Hematopoietic multipotent progenitor cell treated with erythropoietin and hydrocortisone succinate and interleukin-3 and kit ligand, for 8 days (in vitro differentiated cells): ENCODE data around the gene LILRA5.
A peak's percentile ranks its signal among the peaks of the same experiment; 100 is the strongest.
"Not testable (repeated sequence)": the region's sequence is repeated elsewhere in the genome, so short reads cannot be mapped to it uniquely, and the experiment has no call there.

ENCODE experiments used
- DNase-seq: peaks from one replicate; pipeline ENCODE4 v3.0.0-alpha.2; 2015

Gene LILRA5

DNA sequence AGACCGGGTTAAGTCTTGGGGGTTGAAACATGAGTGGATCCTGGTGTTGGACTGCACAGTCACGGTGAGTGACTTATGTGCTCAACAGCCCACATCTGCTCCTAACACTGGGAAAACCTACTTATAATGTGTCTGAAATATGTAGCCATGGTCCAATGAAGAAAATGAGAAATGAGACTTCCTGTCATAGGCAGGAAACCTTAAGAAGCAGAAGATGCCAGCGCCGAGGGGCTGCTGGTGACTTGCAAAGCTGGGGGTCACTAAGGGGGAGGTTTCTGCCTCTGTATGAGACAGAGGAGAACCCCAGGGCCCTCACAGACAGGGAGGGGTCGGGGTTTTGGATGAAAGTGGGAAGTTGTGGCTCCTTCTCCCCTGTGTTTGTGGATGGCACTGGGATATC lies 40.8 kb downstream of the LILRA5 start:
- not testable (repeated sequence) for DNase-seq

DNA sequence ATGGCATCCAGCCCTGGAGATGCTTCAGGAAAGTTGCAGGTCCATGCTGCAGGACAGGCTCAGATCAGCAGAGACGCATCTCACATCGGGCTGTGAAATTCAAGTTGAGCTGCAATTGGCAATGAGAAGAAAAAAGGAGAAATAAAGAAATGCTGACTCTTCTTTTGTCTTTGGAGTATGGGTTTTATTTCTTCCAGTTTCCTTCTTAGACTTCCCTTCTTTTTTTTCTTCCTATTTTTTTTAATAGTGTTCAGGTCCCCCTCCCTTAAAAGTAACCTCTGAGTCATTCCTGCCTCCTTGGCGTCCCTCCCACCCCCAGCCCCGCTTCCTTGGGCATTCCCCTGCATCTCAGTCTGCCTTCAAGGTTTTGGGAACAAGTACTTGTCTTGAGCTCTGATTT lies 41.4 kb downstream of the LILRA5 start:
- not testable (repeated sequence) for DNase-seq

DNA sequence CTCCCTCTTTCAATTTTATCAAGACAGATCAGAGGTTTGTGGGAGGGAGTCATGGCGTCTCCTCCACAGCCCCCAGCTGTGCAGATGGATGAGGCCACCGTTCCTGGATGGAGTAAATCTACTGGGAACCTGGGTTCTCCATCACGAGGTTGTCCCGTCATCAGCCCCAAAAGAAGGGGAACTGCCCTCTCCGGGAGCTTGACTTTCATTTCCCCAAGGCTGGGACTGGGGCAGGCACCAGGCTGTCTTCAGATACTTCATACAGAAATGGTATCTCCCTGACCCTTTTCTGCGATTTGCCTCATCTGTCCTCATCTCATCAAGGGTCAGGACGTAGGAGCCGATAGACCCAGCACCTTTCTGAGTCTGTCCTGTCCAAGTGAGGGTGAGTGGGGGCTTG lies 41.9 kb downstream of the LILRA5 start:
- no peak for DNase-seq

DNA sequence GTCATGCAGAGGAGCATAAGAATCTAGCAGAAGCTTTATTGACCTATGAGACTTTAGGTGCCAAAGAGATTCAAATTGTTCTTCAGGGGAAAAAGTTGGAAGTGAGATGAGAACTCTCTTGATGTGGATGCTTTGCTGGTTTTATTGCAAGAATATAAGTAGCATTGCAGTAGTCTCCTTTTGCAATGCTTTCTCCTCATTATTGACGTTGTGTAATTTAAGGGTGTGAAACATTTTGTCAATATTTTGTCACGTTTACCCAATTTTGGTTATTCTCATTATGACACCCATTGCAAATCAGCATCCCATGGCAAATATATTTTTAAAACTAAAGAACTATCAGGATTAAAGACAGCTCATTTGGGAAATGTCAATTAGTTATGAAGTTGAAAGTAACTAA lies 44.0 kb downstream of the LILRA5 start:
- DNase-seq = no peak

DNA sequence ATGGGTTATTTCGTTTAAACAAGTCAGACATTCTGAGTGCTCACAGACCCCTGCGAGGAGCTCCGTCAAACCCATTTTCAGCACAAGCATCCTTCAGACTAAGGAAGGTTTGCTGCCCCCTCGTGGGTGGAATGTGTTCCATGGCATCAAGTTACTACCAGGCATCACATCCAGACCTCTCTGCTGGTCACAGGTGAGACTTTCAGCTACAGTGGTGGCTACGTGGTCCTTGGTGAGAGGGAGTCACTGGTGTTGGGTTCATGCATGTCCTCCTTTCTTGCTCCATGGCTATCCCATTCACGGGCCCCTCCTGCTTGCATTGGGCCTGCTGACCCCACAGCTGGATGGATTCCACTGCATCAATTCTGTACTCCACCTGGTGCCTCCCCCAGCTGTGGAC lies 46.8 kb downstream of the LILRA5 start:
- DNase-seq = peak; percentile 68

DNA sequence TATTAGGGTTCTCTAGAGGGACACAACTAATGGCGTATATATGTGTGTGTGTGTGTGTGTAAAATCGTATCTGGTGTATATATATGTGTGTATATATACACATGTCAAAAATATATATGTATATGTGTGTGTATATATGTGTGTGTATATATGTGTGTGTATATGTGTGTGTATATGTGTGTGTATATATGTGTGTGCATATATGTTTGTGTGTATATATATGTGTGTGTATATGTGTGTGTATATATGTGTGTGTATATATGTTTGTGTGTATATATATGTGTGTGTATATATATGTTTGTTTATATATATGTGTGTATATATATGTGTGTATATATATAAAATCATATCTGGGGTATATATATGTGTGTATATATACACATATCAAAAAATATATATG lies 50.5 kb downstream of the LILRA5 start:
- DNase-seq = no peak

DNA sequence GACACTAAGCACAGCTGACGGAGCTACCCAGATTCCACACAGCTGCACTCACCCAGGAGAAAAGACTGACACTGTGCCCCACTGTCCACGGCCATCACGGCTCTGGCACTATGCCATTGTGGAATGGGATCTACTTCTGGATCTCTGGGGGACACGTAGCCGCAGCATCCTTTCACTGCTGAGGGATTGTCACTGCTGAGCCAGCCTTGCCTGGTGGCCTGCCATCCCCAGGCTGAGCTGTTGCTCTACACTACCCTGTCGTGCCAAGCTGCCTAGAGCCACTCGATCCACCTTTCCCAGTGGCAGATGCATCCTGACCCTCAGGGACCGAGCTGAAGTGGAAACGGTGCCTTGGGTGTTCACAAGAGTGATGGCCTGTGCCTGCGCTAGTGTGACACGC lies 50.9 kb downstream of the LILRA5 start:
- DNase-seq = no peak

DNA sequence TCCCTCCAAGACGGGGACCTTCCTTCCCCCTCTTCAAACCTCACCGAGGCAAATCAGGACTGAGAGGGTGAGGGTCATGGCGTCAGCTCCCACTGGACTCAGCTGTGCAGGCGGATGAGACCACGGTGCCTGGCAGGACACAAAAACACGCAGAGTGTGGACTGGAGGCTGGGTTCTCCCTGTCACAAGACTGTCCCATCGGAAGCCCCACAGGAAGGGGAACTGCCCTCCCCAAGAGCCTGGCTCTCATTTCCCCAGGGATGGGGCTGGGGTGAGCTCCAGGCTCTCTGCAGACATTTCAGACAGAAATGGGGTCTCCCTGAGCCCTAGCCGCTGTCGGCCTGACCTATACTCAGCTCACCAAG lies 55.9 kb downstream of the LILRA5 start, which contains the start of gene LILRB5:
Gene LILRB5, minus strand, starts transcription at position 158 of the 365 bp plus-strand sequence. Its CDS starts 80 bp downstream, at position 78.
- no peak for DNase-seq
